Amniotic epithelial cell (primary cell): ENCODE data around the gene TNRC6B.
"Not testable (repeated sequence)": the region's sequence is repeated elsewhere in the genome, so short reads cannot be mapped to it uniquely, and the experiment has no call there.

Source experiments
- DNase-seq: peaks from one replicate; pipeline ENCODE4 v3.0.0-alpha.2; 2010; ENCODE audit warnings: low read depth

TNRC6B gene, protein sequence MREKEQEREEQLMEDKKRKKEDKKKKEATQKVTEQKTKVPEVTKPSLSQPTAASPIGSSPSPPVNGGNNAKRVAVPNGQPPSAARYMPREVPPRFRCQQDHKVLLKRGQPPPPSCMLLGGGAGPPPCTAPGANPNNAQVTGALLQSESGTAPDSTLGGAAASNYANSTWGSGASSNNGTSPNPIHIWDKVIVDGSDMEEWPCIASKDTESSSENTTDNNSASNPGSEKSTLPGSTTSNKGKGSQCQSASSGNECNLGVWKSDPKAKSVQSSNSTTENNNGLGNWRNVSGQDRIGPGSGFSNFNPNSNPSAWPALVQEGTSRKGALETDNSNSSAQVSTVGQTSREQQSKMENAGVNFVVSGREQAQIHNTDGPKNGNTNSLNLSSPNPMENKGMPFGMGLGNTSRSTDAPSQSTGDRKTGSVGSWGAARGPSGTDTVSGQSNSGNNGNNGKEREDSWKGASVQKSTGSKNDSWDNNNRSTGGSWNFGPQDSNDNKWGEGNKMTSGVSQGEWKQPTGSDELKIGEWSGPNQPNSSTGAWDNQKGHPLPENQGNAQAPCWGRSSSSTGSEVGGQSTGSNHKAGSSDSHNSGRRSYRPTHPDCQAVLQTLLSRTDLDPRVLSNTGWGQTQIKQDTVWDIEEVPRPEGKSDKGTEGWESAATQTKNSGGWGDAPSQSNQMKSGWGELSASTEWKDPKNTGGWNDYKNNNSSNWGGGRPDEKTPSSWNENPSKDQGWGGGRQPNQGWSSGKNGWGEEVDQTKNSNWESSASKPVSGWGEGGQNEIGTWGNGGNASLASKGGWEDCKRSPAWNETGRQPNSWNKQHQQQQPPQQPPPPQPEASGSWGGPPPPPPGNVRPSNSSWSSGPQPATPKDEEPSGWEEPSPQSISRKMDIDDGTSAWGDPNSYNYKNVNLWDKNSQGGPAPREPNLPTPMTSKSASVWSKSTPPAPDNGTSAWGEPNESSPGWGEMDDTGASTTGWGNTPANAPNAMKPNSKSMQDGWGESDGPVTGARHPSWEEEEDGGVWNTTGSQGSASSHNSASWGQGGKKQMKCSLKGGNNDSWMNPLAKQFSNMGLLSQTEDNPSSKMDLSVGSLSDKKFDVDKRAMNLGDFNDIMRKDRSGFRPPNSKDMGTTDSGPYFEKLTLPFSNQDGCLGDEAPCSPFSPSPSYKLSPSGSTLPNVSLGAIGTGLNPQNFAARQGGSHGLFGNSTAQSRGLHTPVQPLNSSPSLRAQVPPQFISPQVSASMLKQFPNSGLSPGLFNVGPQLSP (N-terminal part only)

DNA sequence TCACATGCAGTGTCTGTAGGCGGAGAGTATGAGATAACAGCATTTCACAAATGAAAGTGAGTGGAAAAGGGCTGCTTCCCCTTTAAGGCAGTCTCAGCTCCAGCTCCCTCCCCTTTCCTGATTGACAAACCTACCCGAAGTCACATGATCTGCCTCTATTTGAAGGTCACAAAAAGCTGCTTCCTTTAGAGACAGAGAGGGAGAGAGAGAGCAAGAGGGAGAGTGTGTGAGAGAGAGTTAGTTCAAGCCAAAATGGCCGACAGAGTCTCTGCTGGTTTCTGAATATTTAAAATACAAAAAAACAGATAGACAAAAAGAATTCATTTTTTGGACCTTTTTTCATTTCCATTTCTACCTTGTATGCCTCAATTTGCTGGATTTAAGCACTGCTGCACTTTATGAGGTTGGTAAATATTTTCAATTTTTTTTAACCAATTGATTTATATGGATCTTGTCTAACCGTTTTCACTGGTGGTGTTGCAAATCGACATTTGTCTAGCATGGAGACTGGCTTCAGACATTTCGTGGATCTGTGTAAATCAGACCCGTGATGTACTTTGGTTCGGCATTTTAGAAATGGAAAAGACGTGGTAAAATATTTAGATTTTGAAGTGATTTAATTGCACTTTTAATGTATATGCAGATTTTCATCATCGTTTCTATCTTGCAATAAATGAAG is at the start of gene TNRC6B:
TNRC6B (plus strand) TSS at position 188 of the 679 bp plus-strand sequence; CDS start at position 399, 211 bp downstream.
- DNase-seq = peak; percentile 99

DNA sequence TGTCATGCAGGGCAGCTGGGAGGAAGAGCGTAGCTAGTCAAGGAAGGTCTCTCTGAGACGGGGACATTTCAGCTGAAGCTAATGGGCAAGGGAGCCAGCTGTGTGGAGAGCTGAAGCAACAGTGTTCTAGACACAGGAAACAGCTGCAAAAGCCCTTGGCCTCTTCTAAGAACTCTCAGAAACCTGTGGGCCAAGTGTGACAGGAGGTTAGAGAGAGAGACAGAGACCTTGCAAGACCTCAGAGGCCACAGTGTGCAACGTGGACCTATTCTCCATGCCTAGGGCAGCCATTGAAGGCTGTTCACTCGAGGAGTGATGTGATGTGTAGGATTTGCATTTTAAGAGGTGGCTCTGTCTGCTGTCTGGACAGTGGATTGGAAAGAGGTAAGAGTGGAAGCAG is 48.7 kb upstream of the TNRC6B start:
- no peak for DNase-seq

DNA sequence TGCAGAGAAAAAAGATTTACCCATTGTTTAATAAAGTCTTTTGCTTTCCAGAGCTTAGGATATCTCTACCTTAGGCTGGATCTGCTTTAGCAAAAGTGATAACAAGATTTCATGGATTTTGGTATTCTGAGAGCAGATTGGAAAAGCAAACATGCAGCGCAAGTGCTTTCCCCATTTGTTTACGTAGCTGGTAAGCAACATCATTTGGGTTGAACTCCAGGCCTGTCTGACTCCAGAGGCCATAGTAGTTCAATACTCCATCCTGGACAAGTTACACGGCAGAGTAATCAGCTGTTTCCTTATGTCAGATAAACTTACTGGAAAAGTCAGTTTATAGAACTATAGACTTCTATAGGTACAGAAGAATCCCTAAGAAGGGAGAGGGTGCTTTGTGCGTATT is 40.6 kb upstream of the TNRC6B start:
- no peak for DNase-seq

DNA sequence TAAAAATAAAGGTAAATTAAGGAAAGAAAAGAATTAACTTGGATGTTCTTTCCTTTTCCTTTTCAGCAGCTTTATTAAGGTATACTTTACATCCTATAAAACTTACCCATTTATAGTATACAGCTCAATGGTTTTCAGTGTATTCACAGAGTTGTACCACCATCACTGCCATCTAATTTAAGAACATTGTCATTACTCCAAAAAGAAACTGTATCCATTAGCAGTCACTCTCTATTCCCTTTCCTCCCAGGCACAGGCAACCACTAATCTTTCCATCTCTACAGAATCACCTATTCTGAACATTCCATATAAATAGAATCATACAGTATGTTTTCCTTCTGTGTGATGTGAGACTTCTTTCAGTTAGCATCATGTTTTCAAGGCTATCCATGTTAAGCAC is 38.9 kb upstream of the TNRC6B start:
- DNase-seq = no peak

DNA sequence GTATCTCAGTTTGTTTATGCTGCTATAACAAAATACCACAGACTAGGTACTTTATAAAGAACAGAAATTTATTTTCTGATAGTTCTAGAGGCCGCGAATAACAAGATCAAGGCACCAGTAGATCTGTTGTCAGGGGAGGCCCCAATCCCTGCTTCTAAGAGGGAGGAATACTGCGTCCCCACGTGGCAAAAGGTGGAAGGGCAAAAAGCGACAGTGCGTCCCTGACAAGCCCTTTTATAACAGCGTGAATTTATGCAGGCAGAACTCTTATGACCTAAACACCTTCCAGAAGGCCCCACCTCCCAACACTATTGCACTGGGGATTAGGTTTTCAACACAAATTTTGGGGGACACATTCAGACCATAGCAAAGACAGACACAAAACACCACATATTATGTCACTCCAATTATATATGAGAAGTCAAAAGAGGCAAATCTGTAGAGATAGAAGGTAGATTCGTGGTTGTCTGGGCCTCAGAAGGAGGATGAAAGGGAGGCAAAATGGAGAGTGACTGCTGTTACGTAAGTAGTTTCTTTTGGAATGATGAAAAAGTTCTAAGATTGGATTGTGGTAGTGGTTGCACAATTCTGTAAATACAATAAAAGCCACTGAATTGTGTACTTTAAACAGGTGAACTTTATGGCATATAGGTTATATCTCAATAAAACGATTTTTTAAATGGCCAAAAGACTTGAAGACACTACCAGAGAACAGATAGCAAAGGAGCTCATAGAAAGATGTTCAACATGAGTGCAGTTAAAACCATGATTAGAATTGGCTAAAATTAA is 30.1 kb upstream of the TNRC6B start:
- DNase-seq = no peak

DNA sequence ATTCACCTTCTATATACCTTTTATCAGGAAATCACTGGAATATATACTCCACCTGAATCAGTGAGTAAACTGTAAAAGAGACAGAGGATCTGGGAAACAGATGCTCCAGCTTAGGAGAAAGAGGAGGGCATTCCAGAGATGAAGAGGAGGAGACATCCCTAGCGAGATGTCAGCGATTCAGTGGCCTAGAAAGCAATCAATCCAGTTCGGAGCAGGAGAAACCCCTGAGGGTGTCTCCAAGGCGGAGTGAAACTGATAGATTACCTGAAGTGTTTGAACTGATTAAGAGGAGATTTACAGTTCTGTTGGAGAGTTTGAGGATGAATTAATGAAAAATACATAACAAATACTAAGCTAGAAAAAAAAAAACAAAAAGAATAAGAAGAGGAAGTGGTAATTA is 24.5 kb upstream of the TNRC6B start:
- no peak for DNase-seq

DNA sequence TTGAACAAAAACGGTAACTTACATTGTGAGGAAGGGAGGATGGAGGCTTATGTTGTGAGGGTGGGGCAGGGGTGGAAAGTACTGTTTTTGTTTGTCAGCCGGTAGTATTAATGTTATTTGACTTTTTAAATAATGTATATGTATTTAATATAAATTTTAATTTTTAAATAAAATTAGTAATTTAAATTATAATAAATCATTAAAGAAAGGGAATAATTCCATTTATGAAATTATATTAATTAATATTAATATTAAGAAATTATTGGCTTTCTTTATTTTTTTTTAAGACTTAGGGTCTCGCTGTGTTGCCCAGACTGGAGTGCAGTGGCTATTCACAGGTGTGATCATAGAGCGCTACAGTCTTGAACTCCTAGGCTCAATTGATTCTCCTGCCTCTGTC is 24.0 kb upstream of the TNRC6B start:
- DNase-seq = no peak

DNA sequence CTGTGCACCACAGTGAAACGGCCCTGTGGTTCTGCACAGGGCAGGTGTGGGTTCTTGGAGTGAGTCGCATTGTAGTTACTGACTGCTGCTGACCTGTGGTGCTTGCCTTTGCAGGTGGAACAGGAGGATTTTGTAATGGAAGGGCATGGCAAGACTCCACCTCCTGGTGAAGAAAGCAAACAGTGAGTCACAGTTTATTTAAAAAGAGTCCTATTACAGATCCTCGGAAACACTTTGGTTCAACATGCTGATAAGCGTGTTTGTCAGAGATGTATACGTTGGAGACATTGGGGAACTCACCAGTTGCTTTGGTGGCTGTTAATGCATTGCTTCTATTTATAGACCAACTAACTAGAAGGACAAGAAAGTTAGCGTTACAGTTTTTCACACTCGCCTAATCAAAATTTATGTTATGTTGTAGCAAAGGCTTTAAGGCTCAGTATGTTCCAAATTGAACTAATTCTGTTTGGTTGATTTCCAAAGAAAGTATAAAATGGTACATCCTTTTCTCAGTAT is 21.7 kb upstream of the TNRC6B start:
- peak; percentile 77 for DNase-seq

DNA sequence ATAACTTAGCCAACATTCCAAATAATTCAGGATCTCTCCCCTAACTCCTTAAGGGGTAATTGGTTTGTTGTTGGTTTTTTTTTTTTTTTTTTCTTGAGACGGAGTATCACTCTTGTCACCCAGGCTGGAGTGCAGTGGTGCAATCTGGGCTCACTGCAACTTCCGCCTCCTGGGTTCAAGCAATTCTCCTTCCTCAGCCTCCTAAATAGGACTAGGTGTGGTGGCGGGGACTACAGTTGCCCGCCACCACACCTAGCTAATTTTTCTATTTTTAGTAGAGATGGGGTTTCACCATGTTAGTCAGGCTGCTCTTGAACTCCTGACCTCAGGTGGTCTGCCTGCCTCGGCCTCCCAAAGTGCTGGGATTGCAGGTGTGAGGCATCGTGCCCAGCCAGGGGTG is 21.0 kb upstream of the TNRC6B start:
- DNase-seq = not testable (repeated sequence)

DNA sequence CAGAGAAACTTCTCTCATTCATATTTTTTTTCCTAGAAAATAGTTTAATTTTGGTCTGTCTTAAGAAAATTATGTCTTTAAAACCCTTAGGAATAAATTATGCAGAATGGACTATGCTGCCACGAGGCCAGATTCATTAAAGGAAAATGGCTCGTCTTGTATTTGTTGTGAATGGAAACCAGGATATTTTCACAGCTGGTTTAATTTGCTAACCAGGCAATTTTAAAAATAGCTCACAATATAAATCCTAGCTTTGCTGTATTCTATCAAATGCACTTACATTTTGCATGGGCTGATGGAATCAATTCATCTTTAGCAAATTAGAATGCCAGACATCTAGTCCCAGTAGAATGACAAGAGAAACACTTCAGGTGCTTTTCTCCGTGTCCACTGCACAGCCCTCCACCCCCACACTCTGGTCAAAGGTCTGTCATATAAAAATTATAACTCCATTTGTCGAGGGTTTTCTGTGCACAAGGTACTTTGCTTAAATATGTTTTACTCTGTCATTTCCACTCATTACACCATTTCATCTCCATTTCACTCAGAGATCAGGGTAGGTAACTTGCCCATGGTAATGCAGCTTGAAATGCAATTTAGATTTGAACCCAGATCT is 20.3 kb upstream of the TNRC6B start:
- DNase-seq = no peak

DNA sequence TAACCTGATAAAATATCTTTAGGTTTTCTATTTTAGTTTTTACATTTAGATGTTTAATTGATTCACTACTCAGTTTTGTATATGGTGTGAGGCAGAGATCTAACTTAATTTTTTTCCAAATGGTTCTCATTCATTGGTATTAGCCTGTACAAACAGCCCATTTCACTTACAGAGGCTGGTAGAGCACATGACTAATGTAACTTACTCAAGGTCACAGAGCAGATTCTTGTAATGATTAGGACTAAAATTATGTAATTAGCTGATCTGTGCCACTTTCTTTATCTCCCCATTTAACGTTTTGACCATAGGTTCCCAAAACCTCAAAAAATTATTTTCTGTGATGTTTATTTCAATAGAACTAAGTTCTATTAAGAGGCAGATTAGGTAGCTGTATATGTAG is 16.5 kb upstream of the TNRC6B start:
- no peak for DNase-seq

DNA sequence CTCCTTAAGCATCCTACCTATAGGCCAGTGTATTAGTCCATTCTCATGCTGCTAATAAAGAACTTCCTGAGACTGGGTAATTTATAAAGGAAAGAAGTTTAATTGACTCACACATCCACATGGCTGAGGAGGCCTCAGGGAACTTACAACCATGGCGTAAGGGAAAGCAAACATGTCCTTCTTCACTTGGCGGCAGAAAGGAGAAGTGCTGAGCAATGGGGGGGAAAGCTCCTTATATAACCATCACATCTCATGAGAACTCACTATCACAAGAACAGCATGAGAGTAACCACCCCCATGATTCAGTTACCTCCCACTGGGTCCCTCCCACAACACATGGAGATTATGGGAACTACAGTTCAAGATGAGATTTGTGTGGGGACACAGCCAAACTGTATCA is 12.2 kb upstream of the TNRC6B start:
- DNase-seq = peak; percentile 13

DNA sequence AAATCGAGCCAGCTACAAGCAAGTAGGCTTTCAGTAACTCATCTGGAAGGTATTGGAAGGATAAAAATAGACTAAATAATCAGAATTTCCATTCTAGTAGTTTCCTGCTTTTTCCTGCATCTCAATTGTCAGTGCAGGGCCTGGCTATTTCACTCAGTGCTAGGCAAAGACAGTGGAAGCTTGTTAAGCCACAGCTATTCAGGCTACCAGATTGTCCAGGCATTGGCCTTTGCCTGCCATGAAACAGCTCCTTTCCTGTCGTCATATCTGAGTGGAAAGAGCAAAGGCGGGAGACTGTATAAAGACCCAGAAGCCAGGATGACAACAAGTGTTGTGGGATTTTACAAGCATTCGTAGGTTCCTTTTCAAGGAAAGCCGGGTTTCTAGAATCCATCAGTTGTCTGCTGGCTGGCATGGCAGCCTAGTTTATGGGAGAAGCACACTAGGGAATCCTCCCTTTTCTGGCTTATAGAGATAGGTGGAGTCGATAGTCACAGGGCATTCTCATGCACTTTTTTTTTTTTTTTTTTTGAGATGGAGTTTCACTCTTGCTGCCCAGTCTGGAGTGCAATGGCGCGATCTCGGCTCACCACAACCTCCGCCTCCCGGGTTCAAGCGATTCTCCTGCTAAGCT is 2.0 kb upstream of the TNRC6B start:
- no peak for DNase-seq

DNA sequence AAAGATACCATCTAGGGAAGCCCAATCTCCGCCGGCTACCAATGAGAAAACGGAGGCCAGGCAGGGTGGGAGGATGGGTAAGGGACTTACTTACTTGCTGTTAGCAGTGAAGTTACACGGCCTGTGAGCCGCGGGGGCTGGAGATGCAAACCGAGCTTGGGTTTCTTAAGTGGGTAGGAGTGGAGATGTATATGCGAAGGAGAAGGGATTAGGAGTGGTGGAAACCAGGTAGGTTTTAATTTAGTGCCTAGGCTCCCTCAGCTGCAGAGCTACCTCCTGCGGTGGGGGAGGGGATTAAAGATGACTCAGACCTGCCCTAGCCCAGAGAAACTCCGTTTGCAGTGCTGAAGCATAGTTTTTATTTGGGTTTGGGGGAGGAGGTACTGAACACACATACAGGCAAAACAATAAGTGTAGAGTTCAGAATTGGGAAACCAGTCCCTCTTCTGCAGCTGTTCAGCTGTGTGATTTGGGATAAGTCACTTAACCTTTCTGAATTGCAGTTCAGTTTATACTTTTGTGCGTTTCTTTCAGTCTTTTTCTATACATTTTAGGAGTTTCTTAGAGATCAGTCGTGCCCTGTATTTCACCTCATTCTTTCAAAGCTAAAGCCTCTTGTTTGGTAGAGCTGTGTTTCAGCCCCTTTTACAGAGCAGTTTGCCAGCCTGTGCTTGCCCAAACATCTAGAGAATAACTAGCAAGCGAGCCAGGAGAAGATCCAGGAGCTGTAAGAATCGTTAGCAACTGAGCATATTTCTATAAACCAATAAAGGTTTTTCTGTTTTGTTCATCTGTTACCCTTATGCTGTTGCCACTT is 596 bp upstream of the TNRC6B start:
- DNase-seq = peak; percentile 69

DNA sequence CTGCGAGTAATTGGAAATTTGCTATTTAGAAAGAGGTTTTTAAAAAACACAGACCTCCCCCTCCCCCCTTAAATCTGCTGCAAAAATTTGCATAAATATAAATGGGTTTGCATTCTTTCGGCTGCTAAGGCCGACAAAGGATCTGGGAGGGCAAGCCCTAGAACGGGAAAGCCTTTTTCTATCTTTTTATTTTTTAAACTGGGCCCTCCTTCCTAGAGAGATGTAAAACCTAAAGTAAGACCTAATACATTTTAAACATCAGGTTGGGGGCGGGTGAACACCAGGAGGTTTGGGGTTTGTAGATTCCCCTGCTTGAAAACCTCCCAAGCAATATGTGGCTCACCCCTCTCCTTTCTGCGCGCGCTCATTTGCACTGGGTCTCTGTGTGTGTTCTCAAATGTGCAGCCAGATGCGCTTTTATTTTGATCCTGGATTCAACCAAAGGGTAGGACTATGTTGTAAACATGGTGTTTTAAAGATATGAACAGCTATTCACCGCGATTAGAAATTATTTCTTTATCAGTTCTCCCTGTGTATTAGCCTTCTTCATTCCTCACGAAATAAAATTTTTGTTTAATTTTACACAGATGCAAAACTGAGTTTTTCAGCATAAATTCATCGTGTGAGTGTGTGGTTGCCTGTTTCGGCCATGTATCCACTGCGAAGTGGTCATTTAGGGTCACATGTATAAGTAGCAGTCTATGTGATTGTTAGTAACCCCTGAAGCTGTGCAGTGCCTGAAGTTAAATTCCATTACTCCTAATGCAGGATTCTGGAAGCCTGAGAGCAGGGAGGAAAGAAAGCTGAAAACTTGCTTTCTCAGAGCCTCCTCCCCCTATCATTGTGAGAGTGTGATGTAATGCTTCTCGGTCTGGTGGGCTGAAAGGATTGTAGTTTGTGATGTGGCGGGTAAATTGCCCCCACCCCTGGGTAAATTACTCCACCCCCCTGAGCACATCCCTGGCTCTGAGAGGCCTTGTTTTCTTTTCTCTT is 988 bp downstream of the TNRC6B start:
- peak; percentile 54 for DNase-seq

DNA sequence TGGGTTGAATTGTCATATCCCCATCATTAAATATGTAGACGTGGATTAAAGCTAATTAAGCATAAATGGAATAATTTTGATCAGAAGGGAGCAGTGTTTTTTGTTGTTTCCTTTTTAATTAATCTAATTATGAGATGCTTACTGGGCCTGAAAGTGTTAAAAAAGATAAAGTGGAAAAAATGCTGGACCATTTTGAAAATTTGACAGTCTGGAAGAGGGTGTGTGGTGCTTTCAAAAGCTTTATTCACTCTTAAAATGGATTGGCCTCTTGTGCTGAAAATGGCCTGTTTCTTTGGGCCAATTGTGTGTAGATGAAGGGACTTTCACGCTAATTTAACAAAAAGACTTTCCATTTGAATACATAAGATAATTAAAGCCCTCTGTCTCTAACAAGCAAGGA is 1.8 kb downstream of the TNRC6B start:
- DNase-seq = no peak

DNA sequence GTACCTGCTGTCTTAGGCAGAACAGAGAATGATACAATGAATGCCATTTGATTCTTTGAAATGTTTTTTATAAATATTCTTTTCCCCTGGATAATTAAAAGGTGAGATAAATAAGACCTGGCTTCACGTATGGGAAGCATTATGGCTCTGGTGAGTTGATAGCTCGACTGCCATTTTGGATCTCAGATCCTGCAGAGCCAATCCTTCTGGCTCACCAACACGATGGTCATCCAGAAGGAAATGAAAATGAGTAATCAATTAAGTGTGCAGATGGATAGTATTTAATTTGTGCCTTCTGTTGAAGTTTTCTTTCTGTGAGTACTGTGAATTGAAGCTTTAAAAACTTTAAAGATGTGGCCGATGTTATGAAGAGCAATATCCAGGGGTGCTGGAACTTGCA is 2.7 kb downstream of the TNRC6B start:
- DNase-seq = no peak

DNA sequence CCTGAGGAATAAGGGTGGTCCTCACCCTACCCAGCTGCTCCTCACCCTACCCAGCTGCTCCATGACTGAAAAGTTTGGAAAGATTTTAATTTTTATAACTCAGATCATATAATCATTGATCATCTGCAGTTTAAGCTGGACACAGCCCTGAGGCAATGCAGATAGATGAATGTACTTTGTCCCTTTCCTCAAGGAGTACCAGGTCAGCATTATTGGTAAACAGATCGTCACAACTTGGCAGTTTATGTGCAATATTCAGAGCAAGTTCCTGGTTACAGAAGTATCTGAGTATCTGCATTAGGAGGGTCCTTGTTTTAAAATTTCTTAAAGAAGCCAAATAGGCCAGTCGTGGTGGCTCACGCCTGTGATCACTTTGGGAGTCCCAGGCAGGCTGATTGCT is 3.6 kb downstream of the TNRC6B start:
- DNase-seq = no peak
